SW480 (cell line): ENCODE measurements around the gene PRPF19.
A peak's percentile ranks its signal among the peaks of the same experiment; 100 is the strongest.
"Not testable (repeated sequence)": the region's sequence is repeated elsewhere in the genome, so short reads cannot be mapped to it uniquely, and the experiment has no call there.

ENCODE experiments used
- DNase-seq: peaks from one replicate; pipeline ENCODE4 v3.0.0-alpha.2; 2016; ENCODE audit warnings: low spot score

The PRPF19 gene

DNA sequence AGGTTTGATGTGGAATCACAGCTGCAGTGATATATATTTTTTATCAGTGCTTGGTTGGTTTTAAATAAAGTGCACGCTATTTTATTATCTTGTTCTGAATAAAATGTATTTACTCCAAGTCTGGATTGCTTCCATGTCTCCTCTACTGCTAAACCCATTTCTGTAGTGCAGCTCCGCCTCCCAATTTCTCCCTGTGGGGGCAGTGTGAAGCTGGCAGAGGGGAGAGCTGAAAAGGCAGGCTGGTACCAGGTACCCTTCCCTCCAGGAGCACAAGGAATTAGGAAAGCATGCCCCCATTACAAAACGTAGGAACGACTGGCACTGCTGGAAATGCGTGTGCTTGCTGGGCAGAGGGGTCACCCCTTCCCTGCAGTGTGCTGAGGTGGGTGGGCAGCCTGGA is 16.9 kb upstream of the PRPF19 start:
- DNase-seq, result no peak

GRCh38 chr11:60922906-60923305 is 16.5 kb upstream of the PRPF19 start:
- no peak for DNase-seq

- no peak for DNase-seq
Measured at GRCh38 chr11:60921777-60922335, 15.5 kb upstream of the PRPF19 start.

- no peak for DNase-seq
Measured at GRCh38 chr11:60921259-60921658, 14.9 kb upstream of the PRPF19 start.

- DNase-seq, result no peak
Measured at GRCh38 chr11:60919956-60920355, 13.6 kb upstream of the PRPF19 start.

- no peak for DNase-seq
Measured at GRCh38 chr11:60919320-60919719, 12.9 kb upstream of the PRPF19 start.

DNA sequence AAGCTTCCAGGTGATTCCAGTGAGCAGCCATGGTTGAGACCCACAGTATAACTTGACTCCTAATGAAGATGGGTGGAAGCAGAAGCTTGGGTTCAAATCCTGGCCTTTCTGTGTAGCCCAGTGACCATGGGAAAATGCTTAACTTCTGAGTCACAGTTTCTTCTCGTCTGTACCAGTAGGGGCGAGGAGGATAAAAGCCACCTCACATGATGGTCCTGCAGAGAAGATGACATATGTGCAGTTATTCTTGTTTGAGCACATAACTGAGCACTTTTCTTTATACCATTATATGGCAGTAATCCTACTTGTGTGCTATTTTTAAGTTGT is 12.5 kb upstream of the PRPF19 start:
- DNase-seq, result peak; percentile 16

DNA sequence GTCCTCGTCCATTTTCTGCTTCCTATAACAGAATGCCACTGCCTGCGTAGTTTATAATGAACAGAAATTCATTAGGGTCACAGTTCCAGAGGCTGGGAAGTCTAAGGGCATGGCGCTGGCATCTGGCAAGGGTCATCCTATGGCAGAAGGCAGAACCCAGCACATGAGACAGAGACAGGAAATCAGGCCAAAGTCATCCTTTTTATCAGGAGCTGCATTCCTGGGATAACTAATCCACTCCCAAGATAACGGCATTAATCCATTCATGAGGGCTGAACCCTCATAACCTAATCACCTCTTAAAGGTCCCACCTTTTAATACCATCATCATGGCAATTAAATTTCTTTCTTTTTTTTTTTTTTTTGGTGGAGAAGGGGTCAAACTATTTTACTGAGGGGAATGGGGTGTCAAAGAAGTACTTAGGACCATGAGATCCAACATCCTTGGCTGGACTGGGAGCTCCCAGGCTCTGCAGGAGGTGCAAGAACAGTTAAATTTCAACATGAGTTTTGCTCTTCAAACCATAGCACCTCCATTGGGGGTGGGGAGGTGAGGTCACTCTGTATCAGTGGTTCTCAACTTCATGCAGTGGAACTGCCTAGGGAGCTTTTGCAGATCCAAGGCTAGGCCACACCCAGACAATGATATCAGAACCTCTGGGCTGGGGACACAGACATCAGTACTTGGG is 12.0 kb upstream of the PRPF19 start:
- DNase-seq, result no peak

- no peak for DNase-seq
Measured at GRCh38 chr11:60917267-60917666, 10.9 kb upstream of the PRPF19 start.

GRCh38 chr11:60916669-60917206 is 10.4 kb upstream of the PRPF19 start:
- DNase-seq, result no peak

- DNase-seq, result peak; percentile 77
Measured at GRCh38 chr11:60915248-60915914, 9.0 kb upstream of the PRPF19 start.

- peak; percentile 36 for DNase-seq
Measured at GRCh38 chr11:60914633-60915247, 8.4 kb upstream of the PRPF19 start.

- DNase-seq, result peak; percentile 91
Measured at GRCh38 chr11:60913793-60914632, 7.6 kb upstream of the PRPF19 start, which contains the start of gene TMEM109. TMEM109 (plus strand) TSS chr11:60914158; CDS start chr11:60919694, 5,536 bp downstream.

GRCh38 chr11:60912851-60913528 is 6.6 kb upstream of the PRPF19 start:
- DNase-seq, result no peak

- no peak for DNase-seq
Measured at GRCh38 chr11:60912223-60912850, 6.0 kb upstream of the PRPF19 start.

DNA sequence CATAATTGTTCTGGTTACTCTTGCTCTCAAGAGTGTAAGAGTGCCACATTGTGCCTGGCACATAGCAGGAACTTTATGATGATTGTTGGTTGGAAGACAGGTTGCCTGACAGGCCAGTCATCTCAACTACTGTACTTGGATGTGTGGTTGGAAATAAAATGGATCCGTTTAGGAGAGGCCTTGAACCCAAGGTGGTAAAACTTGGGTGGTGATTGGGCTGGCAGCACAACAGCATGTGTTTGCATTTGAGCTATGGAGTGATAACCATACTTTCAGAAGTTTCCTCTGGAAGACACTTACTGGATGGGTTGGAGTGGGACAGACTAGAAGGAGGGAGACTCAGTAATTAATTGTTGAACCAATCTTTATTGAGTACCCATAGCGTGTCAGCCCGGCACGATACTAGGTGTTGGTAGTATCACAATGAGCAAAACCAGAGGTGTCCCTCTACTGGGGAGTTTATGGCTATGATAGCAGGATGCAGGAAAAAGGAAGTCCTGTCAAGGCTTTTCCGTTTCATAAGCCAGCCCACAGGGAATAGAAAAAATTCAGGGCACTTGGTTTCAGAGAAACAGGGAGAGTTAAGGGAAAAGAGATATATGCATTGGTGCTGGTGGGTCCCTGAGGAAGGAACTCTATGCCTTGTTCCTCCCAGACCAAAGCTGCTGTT is 4.5 kb upstream of the PRPF19 start:
- DNase-seq, result no peak

- no peak for DNase-seq
Measured at GRCh38 chr11:60910281-60910687, 3.9 kb upstream of the PRPF19 start.

GRCh38 chr11:60909680-60910280 is 3.4 kb upstream of the PRPF19 start:
- not testable (repeated sequence) for DNase-seq

DNA sequence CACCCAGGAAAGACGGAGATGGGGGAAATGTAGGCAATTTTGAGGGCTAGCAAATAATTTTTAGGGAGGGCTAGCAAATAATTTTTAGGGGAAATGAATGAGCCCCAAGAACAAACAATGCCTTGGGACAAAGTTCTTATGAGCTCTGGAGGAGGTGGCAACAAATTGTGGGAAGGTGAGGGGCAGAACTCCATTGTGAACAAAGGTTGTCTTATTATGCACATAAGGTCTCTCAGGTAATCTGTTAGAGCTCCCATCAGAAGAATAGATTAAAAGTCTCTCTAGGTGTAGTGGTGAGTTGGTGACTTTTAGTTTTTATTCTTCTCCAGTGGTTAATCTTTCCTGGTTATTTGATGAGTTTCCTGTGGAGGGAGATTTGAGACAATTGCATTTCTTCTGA is 2.4 kb upstream of the PRPF19 start:
- DNase-seq, result no peak
